HL-60 (cell line): ENCODE results near the gene RNF214.

Experiments used
- DNase-seq, 2 experiments: peaks; one replicate each; pipeline ENCODE4 v3.0.0-alpha.2; 2010 to 2020; ENCODE audit warnings: low read depth in 1 of 2, low spot score in 1 of 2
- H3K27ac ChIP-seq: fragments of 250-450 bp; sonication (Bioruptor Pico); replicated peaks from 2 replicates; pipeline ENCODE4 v1.5.1; 2020; ENCODE audit warnings: mild to moderate bottlenecking, moderate library complexity
- H3K27me3 ChIP-seq: fragments of 250-450 bp; sonication (Bioruptor Pico); 2 replicates; pipeline ENCODE4 v1.5.1; 2021; ENCODE audit warnings: mild to moderate bottlenecking, moderate library complexity; ENCODE audit not compliant: insufficient read depth, poor library complexity, severe bottlenecking
- H3K4me3 ChIP-seq: replicated peaks from 2 replicates; pipeline ENCODE4 v1.5.1; 2011; ENCODE audit warnings: mild to moderate bottlenecking, control low read depth, low read length; ENCODE audit not compliant: insufficient read depth
- GABPA ChIP-seq: IDR thresholded peaks from 2 replicates; pipeline ENCODE4 v1.6.1; 2012; ENCODE audit warnings: low read depth
- POLR2AphosphoS5 ChIP-seq: IDR thresholded peaks from 2 replicates; pipeline ENCODE4 v1.6.1; 2012; ENCODE audit warnings: low read depth
- SPI1 ChIP-seq: IDR thresholded peaks from 2 replicates; pipeline ENCODE4 v1.6.1; 2012; ENCODE audit warnings: low read depth, mild to moderate bottlenecking, borderline replicate concordance
- TF ChIP-seq, protein P1 (sequence below): IDR thresholded peaks from 2 replicates; pipeline ENCODE4 v1.6.1; 2012; ENCODE audit warnings: low read depth; ENCODE audit not compliant: insufficient replicate concordance
- TF ChIP-seq, protein P2 (sequence below): IDR thresholded peaks from one replicate; pipeline ENCODE4 v1.5.1; 2011; ENCODE audit warnings: low read length, control low read depth, inconsistent platforms; ENCODE audit not compliant: insufficient read depth

The RNF214 gene

DNA sequence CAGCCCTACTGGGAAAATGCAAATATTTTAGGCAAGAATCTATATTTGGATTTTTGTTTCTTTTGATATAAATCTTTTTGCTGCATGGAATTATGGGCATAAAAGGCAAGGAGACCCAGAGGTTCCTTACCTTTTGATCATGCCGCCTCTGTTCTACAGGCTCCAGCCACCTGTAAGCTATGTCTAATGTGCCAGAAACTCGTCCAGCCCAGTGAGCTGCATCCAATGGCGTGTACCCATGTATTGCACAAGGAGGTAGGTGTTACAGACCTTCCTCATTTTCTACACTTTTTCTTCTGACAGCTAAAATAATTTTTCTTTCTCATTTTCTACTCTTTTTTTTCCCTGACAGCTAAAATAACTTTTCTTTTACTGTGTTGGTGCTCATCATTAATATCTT lies 50.5 kb downstream of the RNF214 start:
- no peak overlapping the region for H3K27ac ChIP-seq
- H3K27me3 ChIP-seq, result no peaks in the 10 kb centered on the region
- no peak for TF ChIP-seq GABPA
- TF ChIP-seq POLR2AphosphoS5, result no peak
- TF ChIP-seq, protein P1, sequence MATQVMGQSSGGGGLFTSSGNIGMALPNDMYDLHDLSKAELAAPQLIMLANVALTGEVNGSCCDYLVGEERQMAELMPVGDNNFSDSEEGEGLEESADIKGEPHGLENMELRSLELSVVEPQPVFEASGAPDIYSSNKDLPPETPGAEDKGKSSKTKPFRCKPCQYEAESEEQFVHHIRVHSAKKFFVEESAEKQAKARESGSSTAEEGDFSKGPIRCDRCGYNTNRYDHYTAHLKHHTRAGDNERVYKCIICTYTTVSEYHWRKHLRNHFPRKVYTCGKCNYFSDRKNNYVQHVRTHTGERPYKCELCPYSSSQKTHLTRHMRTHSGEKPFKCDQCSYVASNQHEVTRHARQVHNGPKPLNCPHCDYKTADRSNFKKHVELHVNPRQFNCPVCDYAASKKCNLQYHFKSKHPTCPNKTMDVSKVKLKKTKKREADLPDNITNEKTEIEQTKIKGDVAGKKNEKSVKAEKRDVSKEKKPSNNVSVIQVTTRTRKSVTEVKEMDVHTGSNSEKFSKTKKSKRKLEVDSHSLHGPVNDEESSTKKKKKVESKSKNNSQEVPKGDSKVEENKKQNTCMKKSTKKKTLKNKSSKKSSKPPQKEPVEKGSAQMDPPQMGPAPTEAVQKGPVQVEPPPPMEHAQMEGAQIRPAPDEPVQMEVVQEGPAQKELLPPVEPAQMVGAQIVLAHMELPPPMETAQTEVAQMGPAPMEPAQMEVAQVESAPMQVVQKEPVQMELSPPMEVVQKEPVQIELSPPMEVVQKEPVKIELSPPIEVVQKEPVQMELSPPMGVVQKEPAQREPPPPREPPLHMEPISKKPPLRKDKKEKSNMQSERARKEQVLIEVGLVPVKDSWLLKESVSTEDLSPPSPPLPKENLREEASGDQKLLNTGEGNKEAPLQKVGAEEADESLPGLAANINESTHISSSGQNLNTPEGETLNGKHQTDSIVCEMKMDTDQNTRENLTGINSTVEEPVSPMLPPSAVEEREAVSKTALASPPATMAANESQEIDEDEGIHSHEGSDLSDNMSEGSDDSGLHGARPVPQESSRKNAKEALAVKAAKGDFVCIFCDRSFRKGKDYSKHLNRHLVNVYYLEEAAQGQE, result no peak
- peak in 1 of 2 experiments; percentile 5 for DNase-seq
- no peak overlapping the region for H3K4me3 ChIP-seq

DNA sequence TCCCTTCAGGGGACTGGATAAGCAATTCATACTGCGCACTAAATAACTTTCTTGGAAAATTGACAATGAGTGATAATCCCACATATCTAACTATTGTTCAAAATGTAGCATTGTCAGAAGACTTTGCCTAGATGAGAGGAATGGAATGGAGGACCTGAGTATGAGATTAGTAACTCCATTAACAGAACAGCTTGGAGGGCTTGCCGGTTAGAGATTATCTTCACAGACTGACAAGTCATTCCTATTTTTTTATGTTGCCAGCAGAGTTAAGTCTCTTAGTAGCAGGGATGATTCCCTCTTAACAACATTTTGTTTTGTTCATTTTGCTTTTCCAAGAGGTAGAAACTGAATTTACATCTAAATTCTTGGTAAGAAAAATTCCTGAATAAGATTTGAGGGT lies 51.6 kb downstream of the RNF214 start:
- Histone ChIP-seq H3K27ac (no peak overlapping the region), H3K27me3 (no peaks in the 10 kb centered on the region), H3K4me3 (no peak overlapping the region)
- TF ChIP-seq GABPA (no peak), POLR2AphosphoS5 (no peak), SPI1 (no peak)
- TF ChIP-seq, protein P1, result no peak
- TF ChIP-seq, protein P2, sequence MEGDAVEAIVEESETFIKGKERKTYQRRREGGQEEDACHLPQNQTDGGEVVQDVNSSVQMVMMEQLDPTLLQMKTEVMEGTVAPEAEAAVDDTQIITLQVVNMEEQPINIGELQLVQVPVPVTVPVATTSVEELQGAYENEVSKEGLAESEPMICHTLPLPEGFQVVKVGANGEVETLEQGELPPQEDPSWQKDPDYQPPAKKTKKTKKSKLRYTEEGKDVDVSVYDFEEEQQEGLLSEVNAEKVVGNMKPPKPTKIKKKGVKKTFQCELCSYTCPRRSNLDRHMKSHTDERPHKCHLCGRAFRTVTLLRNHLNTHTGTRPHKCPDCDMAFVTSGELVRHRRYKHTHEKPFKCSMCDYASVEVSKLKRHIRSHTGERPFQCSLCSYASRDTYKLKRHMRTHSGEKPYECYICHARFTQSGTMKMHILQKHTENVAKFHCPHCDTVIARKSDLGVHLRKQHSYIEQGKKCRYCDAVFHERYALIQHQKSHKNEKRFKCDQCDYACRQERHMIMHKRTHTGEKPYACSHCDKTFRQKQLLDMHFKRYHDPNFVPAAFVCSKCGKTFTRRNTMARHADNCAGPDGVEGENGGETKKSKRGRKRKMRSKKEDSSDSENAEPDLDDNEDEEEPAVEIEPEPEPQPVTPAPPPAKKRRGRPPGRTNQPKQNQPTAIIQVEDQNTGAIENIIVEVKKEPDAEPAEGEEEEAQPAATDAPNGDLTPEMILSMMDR, result no peak
- no peak for DNase-seq

GRCh38 chr11:117286588-117286987 lies 54.1 kb downstream of the RNF214 start:
- Histone ChIP-seq H3K27ac (no peak overlapping the region), H3K4me3 (no peak overlapping the region), H3K27me3 (no peaks in the 10 kb centered on the region)
- TF ChIP-seq, protein P2, result no peak
- no peak for TF ChIP-seq SPI1
- TF ChIP-seq GABPA, result no peak
- TF ChIP-seq POLR2AphosphoS5, result no peak
- TF ChIP-seq, protein P1, result no peak
- no peak for DNase-seq

DNA sequence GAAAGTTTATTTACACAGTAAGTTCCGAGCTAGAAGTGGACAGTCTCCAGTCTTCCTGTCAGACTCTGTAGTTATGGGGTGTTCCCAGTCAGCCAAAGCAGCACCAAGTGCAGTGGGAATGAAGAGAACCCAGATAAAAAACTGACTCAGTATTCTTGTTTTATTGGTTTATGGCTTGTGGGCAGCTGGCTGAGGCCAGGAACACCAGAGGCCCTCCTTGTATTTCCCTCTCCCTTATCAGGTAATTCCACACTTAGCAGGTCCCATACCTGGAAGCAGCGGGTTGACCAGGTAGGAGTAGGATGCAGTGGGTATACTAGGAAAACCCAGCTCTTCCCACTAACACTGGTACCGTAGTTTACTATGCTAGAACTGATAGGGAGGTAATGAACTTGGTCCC lies 55.2 kb downstream of the RNF214 start:
- no peak overlapping the region for H3K27ac ChIP-seq
- no peak overlapping the region for H3K4me3 ChIP-seq
- DNase-seq, result no peak
- TF ChIP-seq POLR2AphosphoS5, result no peak
- no peak for TF ChIP-seq GABPA
- TF ChIP-seq, protein P2, result no peak
- no peak for TF ChIP-seq SPI1
- TF ChIP-seq, protein P1, result no peak
- H3K27me3 ChIP-seq, result no peaks in the 10 kb centered on the region
